Activated CD8-positive, alpha-beta memory T cell treated with anti-CD3 and anti-CD28 coated beads, Interleukin-2, amount 50 U/mL, for 1 hour (primary cell): Measurements from ENCODE around the gene NGEF.

Experiments
- DNase-seq: peaks from one replicate; pipeline ENCODE4 v3.0.0-alpha.2; 2020; ENCODE audit errors: extremely low read depth

The NGEF gene

GRCh38 chr2:233042549-233042948 lies 29.5 kb upstream of the NGEF start:
- no peak for DNase-seq

- DNase-seq: no peak
These were observed 28.8 kb upstream of the NGEF start for GRCh38 chr2:233041722-233042323.

DNA sequence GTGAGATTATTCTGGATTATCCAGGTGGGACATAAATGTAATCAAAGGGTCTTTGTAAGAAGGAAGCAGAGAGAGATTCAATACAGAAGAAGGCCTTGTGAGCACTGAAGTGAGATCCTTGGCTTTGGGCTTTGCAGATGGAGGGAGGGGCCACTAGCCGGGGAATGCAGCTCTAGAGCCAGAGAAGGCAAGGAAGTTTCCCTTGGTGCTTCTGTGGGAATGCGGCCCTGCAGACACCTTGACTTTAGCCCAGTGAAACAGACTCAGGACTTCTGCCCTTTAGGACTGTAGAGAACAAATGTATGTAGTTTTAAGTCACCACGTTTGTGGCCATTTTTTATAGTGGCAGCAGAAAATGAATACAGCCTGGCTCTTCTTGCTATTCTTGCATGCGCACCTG lies 27.5 kb upstream of the NGEF start:
- no peak for DNase-seq

- DNase-seq: no peak
These were observed 26.9 kb upstream of the NGEF start for GRCh38 chr2:233039846-233040530.

DNA sequence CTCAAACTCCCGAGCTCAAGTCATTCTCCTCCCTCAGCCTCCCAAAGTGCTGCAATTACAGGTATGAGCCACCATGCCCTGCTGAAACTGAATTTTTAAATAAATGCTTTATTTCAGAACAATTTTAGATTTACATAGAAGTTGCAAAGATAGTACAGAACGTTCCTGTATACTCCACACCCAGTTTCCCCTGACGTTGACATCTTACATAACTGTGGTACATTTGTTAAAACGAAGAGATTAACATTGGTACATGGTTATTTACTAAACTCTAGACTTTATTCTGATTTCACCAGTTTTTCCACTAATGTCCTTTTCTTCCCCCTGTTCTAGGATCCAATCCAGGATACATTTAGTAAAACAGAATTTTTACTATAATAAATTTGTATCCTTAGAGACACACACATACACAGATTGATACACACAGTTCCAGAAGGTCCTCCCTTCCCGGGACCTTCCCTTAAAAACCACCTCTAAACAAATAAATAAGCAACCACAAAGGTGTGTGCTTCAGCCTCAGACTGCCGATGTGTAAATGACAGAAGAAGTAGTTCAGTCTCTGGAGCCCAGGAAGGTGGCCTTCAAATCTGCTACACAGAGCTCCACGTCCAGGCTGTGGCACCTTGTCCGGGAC lies 26.3 kb upstream of the NGEF start:
- no peak for DNase-seq

DNA sequence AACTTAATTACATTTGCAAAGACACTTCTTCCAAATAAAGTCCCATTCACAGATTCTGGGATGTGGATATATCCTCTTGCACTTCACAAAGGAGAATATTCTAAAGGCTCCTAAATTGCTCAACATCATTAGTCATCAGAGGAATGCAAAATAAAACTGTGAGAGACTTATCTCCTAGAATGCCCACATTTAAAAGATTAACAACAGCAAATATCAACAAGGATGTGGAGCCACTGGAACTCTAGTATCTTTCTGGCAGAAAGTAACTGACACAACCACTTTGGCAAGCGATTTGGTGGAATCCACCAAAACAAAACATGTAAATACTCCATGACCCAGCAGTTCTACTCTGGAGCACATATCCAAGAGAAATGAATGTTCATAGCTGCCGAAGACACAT lies 24.0 kb upstream of the NGEF start:
- no peak for DNase-seq

DNA sequence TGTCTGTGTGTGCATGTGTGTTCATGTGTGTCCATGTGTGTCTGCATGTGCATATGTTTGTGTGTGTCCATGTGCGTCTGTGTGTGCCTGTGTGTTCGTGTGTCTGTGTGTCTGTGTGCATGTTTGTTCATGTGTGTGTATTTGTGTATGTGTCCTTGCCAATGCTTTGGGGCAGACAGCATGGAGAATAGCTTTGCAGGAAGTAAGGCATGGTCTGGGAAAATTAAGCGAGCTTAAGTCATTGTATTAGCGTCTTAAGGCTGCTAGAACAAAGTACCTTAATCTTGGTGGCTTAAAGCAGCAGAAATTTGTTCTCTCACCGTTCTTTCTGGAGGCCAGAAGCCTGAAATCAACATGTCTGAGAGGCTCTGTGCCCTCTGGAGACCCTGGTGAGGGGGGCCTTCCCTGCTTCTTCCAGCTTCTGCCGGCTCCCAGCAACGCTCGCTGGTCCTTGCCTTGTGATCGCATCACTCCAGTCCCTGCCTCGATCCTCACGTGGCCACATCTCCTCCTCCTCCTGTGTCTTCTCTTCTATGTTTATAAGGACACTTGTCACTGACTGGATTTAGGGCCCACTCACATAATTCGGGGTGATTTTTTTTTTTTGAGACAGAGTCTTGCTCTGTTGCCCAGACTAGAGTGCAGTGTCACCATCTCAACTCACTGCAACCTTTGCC lies 23.2 kb upstream of the NGEF start:
- DNase-seq: no peak

DNA sequence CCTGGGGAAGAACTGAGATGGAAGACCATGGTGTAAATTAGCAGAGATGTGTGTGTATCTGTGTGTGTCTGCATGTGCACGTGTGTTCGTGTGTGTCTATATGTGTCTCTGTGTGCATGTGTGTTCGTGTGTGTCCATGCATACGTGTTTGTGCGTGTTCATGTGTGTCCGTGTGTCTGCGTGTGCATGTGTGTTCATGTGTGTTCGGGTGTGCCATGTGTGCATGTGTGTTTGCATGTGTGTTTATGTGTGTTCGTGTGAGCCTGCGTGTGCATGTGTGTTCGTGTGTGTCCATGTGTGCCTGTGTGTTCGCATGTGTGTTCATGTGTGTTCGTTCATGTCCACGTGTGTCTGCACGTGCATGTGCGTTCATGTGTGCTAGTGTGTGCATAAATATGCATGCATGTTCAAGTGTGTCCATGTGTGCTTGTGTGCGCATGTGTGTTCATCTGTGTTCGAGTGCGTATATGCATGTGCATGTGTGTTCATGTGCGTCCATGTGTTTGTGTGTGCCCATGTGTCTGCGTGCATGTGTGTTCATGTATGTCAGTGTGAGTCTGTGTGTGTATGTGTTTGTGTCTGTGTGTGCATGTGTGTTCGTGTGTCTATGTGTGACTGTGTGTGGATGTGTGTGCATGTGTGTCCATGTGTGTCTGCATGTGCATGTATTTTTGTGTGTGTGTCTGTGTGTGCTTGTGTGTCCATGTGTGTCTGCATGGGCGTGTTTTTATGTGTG lies 22.5 kb upstream of the NGEF start:
- no peak for DNase-seq

DNA sequence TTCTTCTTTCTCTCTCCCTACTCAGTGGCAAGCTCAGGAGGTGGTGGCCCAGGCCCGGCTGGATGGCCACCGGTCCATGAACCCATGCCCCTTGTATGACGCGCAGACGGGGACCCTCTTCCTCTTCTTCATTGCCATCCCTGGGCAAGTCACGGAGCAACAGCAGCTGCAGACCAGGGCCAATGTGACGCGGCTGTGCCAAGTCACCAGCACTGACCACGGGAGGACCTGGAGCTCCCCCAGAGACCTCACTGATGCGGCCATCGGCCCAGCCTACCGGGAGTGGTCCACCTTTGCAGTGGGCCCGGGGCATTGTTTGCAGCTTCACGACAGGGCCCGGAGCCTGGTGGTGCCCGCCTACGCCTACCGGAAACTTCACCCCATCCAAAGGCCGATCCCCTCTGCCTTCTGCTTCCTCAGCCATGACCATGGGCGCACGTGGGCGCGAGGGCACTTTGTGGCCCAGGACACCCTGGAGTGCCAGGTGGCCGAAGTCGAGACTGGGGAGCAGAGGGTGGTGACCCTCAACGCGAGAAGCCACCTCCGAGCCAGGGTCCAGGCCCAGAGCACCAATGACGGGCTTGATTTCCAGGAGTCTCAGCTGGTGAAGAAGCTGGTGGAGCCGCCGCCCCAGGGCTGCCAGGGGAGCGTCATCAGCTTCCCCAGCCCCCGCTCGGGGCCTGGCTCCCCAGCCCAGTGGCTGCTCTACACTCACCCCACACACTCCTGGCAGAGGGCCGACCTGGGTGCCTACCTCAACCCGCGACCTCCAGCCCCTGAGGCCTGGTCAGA lies 21.2 kb upstream of the NGEF start:
- DNase-seq: no peak

- DNase-seq: no peak
These were observed 20.6 kb upstream of the NGEF start for GRCh38 chr2:233033672-233034071.

- no peak for DNase-seq
These were observed 19.7 kb upstream of the NGEF start, which contains the start of gene NEU2 for GRCh38 chr2:233032551-233033320. Gene NEU2, plus strand, starts transcription at chr2:233032672. Its CDS starts 0 bp downstream, at chr2:233032672.

- DNase-seq: no peak
These were observed 18.8 kb upstream of the NGEF start for GRCh38 chr2:233031556-233032500.

DNA sequence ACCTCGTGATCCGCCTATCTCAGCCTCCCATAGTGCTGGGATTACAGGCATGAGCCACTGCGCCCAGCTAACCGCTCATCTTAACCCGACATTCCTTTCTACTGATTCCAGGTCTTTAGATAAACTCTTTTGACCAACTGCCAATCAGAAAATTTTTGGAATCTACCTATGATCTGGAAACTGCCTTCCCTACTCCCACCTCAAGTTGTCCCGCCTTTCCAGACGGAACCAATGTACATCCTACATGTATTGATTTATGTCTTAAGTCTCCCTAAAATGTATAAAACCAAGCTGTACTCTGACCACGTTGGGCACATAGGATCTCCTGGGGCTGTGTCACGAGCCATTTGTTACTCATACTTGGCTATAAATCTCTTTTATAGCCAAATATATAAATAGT lies 16.3 kb upstream of the NGEF start:
- no peak for DNase-seq

- DNase-seq: no peak
These were observed 13.2 kb upstream of the NGEF start for GRCh38 chr2:233026198-233026813.

- no peak for DNase-seq
These were observed 12.7 kb upstream of the NGEF start for GRCh38 chr2:233025706-233026105.

- no peak for DNase-seq
These were observed 10.8 kb upstream of the NGEF start for GRCh38 chr2:233023761-233024410.

GRCh38 chr2:233023007-233023760 lies 10.1 kb upstream of the NGEF start:
- DNase-seq: no peak

- no peak for DNase-seq
These were observed 9.5 kb upstream of the NGEF start for GRCh38 chr2:233022561-233022960.
